Germinal center (tissue), 1 donor: ENCODE data around the gene FAT2.
"Not testable (repeated sequence)": the region's sequence is repeated elsewhere in the genome, so short reads cannot be mapped to it uniquely, and the experiment has no call there.

Experiments
- DNase-seq: peaks from one replicate; pipeline ENCODE4 v3.0.0; 2012; ENCODE audit warnings: mixed read lengths, low spot score

Gene FAT2

DNA sequence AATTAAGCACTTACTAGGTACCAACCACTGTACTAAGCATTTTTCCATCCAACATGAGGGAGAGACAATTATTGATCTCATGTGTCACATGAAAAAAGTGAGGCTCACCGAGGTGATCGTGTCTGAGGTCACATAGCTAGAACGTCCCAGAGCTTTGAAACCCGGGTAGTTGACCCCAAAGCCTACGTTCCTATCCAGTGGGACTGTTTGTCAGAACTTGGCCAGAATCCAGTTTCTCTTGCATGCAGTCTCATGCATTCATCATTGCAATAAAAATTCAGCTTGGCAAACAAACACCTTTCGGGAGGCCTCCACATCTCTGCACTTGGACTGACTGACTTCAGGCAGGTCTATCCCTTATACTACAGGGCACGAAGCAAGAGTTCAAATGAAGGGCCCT is 23.4 kb upstream of the FAT2 start:
- DNase-seq: no peak

DNA sequence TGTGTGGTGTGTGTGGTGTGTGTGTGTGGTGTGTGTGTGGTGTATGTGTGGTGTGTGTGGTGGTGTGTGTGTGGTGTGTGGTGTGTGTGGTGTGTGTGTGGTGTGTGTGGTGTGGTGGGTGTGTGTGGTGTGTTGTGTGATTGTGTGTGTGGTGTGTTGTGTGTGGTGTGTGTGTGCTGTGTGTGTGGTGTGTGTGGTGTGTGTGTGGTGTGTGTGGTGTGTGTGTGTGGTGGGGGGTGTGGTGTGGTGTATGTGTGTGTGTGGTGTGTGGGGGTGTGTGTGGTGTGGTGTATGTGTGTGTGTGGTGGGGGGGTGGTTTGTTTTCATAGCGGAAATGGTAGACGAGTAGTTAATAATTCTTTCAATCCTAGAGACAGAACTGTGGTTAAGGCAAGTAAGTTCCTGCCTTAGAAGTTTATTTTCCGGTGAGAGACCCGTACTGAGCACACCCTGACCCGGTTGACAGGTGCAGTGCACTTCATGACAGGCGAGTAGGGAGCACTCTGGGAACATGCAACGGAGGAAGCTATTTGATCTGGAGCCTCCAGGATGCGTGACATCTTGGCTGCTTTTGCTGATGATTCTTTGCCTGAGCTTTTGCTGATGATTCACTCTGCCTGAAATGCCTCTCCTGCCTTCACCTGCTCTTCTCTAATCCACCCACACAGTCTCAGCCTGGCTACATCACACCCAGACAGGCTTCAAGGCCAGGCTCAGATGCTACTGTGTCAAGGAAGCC is 21.7 kb upstream of the FAT2 start:
- DNase-seq: no peak

DNA sequence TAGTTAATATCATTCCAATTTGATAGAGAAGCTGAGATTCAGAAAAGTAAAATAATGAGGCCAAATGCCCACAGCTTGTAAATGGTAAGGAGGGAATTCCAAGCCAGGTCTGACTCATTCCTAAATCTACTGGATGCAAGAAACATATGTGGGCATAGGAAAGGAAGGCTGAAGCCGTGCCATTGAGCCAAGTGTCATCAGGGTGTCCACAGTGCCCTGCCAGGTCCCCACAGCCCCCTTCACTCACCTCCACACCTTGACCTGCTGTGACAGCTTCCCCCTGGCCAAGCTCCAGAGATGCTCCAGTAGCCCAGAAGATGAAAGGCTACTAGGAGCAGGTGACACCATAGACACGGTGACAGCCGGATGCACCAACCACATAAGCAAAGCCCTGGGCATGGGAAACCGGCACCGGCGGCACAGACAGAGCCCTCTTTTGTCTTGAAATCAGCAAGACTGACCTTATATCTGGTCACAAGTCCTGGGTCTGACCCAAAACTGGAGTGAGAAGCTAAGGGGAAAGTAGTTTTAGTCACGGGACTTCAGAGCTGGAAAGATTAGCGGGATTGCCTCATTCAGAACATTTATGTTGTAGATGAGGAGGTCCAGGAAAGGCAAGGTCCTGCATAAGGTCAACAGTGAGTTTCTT is 20.1 kb upstream of the FAT2 start:
- DNase-seq: no peak

DNA sequence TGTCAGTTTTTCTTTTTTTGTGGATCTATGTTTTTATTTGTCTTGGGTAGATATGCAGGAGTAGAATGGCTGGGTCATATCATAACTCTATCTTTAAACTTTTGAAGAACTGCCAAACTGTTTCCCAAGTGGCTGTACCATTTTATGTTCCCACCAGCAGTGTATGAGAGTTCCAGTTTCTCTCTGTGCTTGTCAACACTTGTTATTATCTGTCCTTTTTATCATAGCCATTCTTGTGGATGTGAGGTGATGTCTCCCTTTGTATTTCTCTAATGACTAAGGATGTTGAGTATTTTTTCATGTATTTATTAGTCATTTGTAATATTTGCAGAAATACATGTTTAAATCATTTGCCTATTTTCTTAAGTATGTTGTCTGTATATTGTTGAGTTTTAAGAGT is 17.4 kb upstream of the FAT2 start:
- no peak for DNase-seq

DNA sequence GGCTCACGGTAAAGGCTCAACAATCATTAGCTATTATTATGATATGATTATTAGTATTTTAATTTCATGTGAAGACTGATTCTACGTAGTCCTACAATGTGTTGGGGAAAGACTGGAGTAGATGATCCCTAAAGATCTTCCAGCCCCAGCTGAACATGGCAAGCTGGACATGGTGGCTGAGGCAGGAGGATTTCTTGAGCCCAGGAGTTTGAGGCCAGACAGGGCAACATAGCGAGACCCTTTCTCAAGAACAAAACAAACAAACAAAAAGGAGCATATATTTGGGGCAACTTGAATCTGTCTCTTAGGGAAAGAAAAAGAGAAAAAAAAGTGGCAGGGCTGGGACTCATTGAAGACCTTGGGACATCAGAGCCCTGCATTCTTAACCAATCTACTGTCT is 16.2 kb upstream of the FAT2 start:
- DNase-seq: no peak

DNA sequence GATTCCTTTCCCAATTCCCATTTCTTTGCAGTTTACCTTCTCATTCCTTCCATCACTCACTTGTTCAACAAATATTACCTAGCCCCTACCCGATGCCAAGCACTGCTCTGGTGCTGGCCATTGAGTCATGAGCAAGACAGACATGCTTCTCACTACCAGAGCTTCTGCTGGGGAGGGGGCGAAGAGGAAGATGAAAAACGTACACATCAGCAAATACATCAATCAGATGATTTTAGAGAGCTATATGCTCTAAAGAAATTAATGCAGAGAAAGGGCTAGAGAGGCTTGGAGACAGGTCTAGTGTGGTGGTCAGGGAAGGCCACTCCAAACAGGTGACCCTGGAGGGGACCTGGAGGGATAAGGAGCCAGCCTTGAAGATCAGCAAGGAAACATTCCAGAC is 14.4 kb upstream of the FAT2 start:
- DNase-seq: no peak

DNA sequence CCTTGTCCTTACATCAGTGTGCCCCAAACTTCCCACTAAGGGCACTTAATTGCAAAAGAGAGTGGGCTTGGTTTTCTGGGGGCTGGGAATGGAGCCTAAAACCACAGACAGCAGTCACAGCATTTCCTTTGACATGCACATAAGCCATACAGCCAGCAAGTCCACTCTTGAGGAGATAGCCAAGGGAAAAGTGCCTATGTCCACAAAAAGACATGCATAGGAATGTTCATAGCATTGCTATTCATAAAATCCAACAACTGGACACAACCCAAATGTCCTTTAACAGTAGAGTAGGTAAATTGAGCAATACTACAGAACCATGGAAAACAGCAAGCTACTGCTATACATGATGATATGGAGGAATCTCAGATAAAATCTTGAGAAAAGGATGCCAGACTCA is 11.7 kb upstream of the FAT2 start:
- no peak for DNase-seq

DNA sequence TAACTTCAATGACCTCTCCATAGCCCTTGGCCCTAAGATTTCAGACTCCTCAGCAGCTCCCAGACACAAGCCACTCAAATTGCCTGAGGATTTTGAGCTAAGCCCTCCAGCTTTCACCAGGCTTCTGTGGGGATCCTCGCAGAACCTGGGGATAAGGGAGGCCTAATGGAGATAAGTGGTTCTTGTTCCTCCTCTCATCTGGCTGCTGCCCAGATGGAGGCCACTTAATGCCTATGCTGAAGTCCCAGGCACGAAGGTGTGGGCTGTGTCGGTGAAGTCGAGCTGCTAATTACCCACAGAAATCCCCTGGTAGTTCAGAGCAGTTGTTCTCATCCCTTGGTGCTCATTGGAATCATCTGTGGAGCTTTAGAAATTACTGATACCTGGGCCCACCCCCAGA is 10.3 kb upstream of the FAT2 start:
- no peak for DNase-seq

DNA sequence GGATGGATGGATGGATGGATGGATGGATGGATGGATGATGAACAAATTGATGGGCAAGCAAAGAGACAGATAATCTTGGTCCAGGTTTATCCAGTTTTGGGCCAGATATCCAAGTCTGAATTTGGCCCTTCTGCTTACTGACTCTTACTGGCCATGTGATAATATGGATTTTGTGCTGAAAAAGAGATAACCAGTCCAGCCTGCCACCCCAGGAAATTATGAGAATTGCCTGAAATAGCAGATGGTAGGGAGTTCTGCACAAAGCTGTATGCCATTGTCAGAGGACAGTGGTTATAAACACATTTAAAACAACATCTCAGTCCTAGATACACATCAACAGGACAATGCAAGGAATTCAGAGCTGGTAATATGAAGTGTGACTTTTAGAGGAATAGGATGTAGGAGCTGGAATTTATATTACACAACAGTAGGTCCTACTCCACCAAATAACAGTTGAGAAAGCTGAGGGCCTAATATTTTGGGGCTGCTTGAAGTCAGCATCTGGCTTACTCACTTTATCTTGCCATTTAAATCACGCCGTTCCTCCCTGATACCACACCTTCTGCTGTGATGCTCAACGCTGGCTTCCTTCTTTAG is 9.0 kb upstream of the FAT2 start:
- no peak for DNase-seq

DNA sequence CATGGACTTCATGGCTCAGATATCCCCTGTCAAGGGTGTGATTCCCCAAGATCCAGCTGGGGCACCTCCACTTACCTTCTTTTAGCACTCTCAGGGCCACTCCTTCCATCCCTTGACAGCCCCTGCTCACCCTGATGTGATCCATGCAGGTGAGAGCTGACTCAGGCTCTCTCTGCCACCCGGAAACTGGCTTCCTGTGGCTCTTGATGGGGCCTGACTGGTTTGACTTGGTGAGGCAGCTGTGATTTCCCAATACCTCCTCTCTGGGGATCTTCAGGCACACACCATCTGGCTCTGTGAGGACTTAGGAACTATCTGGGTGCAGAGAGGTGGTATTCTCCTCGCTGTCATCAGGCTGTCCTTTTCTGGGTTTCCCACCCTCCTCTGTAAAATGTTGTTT is 7.9 kb upstream of the FAT2 start:
- no peak for DNase-seq

DNA sequence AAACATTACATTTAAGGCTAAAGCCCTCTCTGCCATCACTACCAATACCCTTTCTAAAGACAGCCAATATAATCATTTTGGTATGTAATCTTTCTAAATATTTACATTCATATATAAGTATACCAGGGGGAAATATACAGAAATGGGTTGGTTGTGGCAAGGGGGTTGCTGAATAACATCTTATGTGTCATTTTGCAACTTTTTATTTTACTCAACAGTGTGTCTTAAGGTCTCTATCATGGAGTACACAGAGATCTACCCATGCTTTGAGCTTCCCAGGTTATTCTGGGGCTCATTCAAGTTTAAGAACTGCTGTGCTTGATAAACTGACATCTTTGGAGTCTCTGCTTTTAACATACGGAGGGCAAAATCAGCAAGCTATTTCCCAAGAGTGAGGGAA is 7.4 kb upstream of the FAT2 start:
- DNase-seq: no peak

DNA sequence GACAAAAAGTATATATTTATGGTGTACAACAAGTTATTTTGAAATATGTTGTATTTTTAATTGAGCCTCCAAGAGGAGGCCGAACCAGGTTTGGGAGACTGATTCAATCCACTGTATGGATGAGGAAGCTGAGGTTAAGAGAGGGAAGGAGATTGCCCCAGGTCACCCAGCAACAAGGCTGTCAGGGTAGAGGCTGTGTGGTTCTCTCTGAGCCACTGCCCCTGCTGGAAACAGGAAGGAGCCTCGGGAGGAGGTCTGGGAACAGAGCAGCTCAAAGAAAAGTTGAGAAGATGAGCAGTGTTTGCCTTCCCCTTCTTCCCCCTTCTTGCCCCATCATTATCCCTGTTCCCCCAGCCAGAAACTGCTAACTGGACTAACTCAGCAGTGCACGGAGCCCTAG is 6.6 kb upstream of the FAT2 start:
- DNase-seq: no peak

DNA sequence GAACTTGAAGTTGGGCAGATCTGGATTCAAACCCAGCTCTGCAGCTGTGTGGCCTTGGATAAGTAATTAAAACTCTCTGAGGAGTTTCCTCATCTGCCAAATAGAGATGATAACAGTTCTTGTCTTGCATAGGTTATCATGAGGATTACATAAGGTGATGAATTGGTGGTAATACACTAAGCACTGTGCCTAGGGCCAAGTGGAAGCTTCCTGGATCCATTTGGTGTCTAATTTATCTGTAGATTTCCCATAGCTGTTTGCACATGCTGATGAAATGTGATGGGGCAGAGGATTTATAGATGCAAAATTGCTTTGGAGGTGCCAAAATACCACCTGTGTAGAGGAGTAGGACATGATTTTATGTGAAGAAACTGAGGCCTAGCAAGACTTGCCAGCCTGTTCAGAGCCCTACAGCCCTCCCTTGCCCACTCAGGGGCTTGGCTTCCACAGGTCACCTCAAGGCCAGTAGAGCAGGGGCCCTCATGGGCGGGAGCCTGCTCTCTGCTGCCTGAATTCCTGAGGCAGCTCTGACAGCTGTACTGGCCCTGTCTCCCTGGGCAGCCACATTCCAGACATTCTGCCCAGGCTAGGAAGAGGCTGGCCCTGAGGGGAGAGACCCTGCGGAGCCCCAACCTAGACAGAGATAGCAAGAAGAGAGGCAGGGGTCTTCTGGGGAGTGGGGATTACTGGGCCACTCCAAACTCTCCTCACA is 5.9 kb upstream of the FAT2 start:
- no peak for DNase-seq

DNA sequence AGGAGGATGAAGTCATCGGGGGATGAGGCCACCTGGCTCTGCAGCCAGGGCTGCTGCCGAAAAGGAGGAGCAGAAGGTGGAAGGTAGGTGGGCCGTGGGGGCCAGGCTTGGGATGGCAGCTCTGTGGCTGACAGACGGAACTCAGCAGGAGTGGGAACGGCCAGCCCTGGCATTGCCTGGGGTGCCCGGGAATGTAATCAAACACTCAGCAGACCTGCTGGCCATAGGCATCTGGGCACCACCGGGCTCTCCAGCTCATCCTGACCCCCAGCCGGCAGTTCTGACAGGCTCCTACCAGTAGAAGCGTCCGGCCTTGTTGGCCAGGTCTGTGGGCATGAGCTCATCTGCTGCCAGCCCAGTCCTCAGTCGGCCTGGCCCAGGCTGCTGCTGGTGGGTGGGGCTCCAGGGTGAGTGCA is 4.3 kb upstream of the FAT2 start:
- DNase-seq: no peak

DNA sequence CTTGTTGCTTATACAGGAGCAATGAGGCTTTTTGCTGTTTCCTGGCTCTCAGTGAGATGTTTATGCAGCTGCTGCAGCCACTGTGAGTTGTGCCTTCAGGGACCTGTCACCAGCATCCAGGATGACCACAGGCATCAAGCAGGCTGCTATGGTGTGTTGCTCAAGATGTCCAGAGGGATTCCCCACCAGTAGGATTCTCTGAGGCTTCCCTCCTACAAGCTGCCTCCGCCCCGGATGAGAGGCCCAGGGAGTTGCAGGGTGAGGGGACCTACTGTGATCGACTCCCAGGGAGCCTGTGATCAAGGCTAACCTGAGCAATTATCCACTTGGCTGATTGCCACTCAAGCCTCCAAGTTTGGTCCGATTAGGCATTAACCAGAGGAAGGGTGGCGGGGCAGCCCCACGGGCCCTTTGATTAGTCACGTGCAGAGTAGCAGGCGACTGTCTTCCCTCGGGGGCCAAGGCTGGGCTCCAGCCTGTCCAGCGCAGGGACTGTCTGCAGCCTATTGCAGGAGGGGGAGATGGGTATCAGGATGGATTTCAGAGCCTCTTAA is 1.8 kb upstream of the FAT2 start:
- DNase-seq: no peak

DNA sequence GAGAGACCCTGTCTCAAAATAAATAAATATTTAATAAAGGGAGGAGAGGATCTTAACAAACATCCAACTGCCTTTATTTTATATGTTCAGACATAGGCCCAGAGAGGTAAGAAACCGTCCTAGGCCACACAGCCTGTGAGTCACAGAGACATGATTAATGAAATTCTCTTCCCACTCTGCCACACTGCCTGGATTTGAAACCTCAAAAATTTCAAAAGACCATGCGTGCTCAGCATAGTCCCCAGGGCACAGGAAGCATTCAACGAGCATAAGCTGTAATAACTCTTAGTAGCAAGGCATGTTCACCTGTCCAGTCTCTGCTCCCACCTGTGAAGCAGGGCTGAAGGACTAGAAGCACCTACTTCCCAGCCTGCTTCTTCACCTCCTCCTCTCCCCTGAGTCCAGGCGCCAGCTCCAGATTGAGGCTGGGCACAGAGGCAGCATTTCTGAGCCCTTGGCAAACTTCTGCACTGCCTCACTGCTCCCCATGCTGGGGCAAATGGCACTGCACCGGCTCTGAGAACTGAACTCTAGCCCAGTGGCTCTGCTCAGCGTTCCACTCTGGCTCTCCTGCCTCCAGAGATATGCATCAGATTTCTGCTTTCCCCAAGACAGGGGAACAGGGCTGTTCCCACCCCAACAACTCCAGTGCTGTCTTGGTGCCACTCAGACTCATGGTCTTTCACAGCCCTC is 1.1 kb downstream of the FAT2 start:
- no peak for DNase-seq

DNA sequence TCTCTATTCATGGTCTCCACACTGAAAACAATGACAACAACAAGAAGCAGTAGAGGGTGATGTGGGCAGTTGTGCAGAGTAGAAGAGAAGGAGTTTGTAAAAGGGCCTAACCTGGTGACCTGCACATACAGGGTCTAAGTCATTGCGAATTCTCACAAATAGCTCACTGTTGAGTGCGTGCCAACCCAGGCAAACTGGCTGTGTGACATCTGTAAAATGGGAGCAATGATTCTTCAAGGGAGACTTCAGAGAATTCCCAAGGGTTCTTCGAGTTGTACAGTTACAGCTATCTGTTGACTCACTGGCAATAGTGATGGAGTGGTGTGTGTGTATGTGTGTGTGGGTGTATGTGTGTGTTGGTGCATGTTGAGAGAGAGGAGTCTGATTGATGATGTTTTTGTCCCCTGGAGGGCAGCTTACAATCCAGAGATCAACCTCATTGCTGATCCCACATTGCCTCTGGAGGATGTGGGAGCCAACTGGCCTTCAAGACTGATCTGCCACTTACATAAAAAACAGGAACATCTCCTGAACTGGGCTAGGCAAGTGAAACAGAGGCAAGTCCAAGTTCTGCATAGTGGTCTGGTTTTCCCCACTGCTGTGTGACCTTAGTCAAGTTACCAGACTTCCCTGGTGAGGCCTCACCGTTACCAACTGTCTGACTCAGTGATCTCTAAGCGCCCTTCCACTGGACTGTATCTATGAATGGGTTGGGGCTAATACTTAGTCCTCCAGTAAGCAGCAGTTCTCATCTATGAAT is 3.2 kb downstream of the FAT2 start:
- no peak for DNase-seq

DNA sequence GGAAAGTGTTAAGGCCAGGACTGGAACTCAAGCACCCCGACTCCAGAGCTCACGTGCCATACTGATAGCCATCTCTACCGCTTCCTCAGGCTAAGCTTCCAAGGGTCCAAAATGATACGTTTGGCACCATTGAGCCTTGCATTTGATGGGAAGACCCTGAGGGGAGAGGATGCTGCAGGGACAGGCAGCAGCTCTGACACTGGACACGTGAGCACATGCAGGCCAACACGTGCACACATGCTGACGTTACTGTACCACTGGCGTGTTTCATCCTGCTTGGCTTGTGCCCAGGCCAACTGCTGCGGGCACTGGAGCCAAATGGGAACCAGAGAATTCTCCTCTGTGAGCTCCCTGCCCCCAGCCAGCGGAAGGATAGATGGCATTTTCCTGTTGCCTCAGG is 5.2 kb downstream of the FAT2 start:
- DNase-seq: no peak

DNA sequence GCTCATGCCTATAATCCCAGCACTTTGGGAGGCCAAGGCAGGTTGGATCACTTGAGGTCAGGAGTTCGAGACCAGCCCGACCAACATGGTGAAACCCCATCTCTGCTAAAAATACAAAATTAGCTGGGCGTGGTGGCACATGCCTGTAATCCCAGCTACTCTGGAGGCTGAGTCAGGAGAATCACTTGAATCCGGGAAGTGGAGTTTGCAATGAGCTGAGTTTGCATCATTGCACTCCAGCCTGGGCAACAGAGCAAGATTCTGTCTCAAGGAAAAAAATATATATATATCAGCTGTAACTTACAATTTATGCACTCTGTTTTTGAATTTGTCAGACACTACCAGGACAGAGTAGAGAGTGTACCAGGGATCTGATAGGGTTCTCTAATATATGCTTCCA is 5.8 kb downstream of the FAT2 start:
- DNase-seq: not testable (repeated sequence)

DNA sequence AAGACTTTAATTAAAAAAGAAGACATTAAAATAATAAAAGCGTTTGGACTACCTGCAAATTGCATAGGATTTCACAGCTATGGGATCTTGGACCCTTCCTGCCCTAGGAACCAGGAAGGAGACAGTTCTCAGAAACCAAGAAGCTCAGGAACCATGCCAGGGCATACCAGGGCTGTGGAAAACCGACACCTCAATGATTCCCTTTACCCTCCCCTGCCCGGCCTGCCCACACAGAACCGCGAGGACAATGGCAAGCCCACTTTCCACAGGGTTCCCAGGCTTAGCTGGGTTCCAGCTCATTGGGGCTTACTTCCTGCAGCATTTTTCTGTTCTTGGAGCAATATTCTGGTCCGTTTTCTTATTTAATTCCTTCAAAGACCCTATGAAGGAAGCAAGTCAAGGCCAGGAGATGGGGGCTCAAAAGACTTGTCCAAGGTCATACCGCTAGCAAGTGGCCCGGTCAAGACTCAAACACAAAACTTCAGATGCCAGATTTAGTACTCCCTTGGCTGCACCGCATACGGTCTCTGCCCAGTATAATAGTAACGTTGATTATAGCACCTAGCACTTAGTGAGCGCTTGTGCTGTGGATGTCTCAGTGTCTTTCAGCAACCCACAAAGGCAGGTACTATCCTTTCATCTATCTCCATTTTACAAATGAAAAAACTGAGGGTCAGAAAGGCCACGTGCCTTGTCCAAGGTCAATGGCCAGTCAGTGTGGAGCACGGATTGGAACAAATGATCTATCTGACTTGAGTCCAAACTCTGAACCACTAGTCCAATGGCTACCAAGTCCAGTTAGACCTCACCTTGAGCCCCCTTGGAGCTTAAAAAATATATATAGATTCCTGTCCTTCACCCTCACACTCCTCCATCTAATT is 6.8 kb downstream of the FAT2 start:
- no peak for DNase-seq
